GM12874 (cell line): Measurements from ENCODE around the gene DDO.

ENCODE experiments used
- CTCF ChIP-seq: IDR thresholded peaks from 2 replicates; pipeline ENCODE4 v1.5.1; 2011; ENCODE audit warnings: low read depth, mild to moderate bottlenecking, control low read depth, low read length, moderate library complexity; ENCODE audit not compliant: insufficient read depth

The DDO gene

GRCh38 chr6:110353457-110354001 is 61.8 kb downstream of the DDO start:
- TF ChIP-seq CTCF: no peak

- TF ChIP-seq CTCF: no peak
These were observed 62.7 kb downstream of the DDO start for GRCh38 chr6:110352563-110353262.

GRCh38 chr6:110351986-110352385 is 63.4 kb downstream of the DDO start:
- no peak for TF ChIP-seq CTCF

GRCh38 chr6:110351546-110351945 is 63.8 kb downstream of the DDO start:
- no peak for TF ChIP-seq CTCF

- no peak for TF ChIP-seq CTCF
These were observed 66.2 kb downstream of the DDO start for GRCh38 chr6:110348961-110349690.

GRCh38 chr6:110345025-110345424 is 70.3 kb downstream of the DDO start:
- no peak for TF ChIP-seq CTCF

GRCh38 chr6:110342759-110343158 is 72.6 kb downstream of the DDO start:
- no peak for TF ChIP-seq CTCF
